Neural cell (in vitro differentiated cells): Measurements from ENCODE around the gene PPFIBP2.

Experiments used
- CTCF ChIP-seq: fragments of 450-650 bp; IDR thresholded peaks from 2 replicates; pipeline ENCODE4 v1.5.1; 2014; ENCODE audit warnings: antibody characterized with exemption, mild to moderate bottlenecking, moderate library complexity; ENCODE audit not compliant: poor library complexity, severe bottlenecking
- EP300 ChIP-seq: fragments of 450-650 bp; conservative IDR thresholded peaks from 2 replicates; pipeline ENCODE4 v1.6.1; 2014; ENCODE audit warnings: antibody characterized with exemption, mild to moderate bottlenecking, moderate library complexity; ENCODE audit not compliant: poor library complexity, severe bottlenecking
- MXI1 ChIP-seq: fragments of 450-650 bp; conservative IDR thresholded peaks from 2 replicates; pipeline ENCODE4 v1.6.1; 2014; ENCODE audit warnings: antibody characterized with exemption, mild to moderate bottlenecking; ENCODE audit not compliant: poor library complexity, severe bottlenecking
- REST ChIP-seq: IDR thresholded peaks from 2 replicates; pipeline ENCODE4 v1.6.1; 2012; ENCODE audit warnings: borderline replicate concordance
- SMC3 ChIP-seq: fragments of 450-650 bp; conservative IDR thresholded peaks from 2 replicates; pipeline ENCODE4 v1.6.1; 2014; ENCODE audit warnings: antibody characterized with exemption, mild to moderate bottlenecking, moderate library complexity; ENCODE audit not compliant: poor library complexity

GRCh38 chr11:7572001-7572712 is 58.4 kb downstream of the PPFIBP2 start:
- TF ChIP-seq CTCF, result peak; percentile 10
- peak; percentile 34 for TF ChIP-seq SMC3
- TF ChIP-seq REST, result no peak
- no peak for TF ChIP-seq EP300
- TF ChIP-seq MXI1, result no peak
